ENCODE results near the gene ENTPD6.
"Not testable (repeated sequence)": the region's sequence is repeated elsewhere in the genome, so short reads cannot be mapped to it uniquely, and the experiment has no call there.

ENTPD6 gene

DNA sequence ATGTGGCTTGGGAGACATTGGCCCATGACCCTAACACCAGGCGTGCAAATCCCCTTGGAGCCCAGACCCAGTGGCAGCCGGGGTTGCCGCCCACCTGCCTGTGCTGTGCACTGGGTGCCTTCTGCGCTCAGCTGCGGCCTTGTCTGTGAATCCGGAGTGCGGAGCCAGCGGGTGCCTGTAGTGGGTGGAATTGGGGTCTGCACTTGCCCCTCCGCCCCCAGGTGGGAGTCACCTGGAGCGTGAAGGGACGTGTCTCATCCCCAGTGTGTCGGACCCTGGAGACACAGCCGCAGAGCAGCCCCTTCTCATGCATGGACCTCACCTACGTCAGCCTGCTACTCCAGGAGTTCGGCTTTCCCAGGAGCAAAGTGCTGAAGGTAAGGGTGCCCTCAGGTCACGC, 29.4 kb downstream of the ENTPD6 start:
- DNase-seq = no peak

DNA sequence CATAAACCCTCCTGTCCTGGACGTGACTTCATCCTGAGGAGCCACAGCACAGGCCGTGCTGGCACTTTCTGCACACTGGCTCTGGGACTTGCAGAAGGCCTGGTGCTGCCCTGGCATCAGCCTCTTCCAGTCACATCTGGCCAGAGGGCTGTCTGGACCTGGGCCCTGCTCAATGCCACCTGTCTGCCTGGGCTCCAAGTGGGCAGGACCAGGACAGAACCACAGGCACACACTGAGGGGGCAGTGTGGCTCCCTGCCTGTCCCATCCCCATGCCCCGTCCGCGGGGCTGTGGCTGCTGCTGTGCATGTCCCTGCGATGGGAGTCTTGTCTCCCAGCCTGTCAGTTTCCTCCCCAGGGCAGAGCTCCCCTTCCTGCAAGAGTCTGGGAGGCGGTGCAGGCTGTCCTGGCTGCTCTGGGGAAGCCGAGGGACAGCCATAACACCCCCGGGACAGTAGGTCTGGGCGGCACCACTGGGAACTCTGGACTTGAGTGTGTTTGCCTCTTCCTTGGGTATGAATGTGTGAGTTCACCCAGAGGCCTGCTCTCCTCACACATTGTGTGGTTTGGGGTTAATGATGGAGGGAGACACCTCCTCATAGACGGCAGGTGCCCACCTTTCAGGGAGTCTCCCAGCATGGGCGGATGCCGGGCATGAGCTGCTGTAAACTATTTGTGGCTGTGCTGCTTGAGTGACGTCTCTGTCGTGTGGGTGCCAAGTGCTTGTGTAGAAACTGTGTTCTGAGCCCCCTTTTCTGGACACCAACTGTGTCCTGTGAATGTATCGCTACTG, 30.3 kb downstream of the ENTPD6 start:
- DNase-seq = no peak

DNA sequence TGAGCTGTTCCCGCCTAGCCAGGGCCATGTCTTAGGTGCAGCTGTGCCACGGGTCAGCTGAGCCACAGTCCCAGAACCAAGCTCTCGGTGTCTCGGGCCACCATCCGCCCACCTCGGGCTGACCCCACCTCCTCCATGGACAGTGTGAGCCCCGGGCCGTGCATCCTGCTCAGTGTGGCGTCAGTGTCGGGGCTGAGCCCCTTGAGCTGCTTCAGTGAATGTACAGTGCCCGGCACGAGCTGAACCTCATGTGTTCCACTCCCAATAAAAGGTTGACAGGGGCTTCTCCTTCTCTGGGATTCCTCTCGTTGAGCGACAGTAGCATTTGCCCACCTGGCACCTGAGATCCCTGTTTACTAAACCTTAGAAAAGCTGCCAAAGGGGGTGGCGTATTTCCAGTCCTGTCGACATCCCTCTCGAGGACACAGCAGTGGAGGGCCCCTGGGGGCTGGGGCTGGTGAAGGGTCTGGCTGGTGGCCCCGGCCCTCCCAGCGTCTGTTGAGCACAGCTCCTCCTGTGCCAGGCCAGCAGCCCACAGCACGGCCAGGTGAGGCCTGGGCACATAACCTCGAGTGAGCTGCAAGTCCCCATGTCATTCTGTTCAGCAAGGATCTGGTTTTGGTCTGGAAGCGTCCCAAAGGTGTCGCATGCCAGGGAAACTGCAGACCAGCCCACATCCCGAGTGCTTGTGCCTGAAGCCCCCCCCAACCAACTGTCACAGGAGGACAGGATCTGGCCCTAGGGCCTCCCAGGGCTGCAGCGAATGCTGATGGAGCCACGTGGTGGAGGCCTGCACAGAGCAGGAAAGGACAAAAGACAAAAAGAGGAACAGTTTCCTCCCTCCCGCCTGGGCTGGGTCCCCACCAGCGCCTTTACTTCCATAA, 31.2 kb downstream of the ENTPD6 start:
- peak; percentile 60 to 79 (median 68) for DNase-seq

DNA sequence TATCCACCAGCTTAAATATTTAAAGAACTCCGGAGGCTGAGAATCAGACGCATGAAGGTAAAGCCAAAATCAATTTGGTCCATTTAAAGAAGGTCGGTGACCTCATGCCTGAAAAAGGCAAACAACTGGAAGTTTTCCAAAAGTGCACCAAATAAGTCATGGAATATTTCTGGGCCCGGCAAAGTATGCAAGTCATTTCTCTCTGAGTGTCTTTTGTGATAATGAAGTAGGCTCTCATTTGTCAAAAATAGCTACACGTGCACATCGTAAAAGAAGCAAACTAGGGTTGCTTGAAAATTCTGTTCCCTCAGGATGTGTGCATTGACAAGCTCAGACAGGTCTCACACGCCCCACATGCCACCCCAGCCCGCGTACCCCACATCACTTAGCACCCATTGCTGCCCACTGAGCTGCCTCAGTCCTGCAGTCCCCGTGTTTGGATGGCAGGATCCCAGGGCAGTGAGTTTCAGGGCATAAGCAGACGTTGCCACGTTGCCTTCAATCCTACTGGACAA, 31.9 kb downstream of the ENTPD6 start:
- no peak for DNase-seq

DNA sequence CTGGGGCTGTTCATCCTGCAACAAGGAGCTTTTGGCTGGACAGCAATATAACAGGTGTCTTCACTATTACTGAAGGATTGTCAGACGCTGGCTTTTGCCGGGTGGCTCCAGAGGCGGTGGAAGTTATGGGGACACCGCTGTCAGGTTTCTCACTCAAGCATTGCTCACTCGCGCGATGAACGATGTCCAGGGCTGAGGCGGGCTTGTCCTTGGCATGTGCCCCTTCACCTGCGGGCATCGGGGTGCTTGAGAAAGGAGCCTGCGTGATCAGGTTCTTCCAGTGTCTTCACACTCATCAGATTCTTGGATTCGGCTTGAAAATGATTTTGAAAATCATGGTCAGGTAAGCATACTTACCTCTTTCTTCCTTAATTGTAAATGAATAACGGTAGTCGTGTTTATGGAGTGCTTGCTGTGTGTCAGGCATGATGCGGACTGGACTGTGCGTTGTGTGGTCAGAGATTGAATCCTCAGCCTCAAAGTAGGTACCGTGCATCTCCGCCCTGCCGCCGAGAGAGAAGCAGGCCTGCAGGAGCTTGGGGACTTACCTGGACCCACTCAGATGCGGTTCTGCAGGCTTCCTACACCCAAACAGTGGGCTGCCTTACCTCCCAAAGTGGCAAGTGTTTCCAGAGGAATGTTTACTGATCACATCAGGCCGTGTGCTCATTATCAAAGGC, 34.1 kb downstream of the ENTPD6 start:
- DNase-seq = no peak

DNA sequence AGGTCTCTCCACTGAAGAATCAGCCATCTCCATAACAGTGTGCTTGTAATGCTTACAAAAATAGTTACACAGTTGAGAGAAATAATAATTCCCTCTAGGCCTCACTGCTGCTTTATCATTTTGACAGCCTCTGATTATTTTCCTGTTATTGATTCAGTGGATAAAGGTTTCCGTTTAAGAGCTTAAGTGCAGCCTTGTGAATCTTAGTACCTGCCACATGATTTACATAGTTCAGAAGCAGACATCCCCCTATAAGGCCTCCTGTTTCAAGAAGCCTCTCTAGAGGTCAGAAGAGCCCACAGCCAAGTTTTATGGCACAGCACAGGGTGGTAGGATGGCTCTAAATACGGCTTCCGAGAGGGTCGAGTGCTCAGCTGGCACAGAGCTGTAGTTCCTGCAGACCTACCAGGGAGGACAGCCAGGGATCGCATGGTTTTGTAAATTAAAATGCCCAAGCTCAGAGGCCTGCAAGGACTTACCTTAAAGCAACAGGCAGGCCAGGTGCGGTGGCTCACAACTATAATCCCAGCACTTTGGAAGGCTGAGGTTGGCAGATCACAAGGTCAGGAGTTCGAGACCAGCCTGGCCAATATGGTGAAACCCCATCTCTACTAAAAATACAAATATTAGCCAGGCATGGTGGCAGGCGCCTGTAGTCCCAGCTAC, 34.8 kb downstream of the ENTPD6 start:
- no peak for DNase-seq

DNA sequence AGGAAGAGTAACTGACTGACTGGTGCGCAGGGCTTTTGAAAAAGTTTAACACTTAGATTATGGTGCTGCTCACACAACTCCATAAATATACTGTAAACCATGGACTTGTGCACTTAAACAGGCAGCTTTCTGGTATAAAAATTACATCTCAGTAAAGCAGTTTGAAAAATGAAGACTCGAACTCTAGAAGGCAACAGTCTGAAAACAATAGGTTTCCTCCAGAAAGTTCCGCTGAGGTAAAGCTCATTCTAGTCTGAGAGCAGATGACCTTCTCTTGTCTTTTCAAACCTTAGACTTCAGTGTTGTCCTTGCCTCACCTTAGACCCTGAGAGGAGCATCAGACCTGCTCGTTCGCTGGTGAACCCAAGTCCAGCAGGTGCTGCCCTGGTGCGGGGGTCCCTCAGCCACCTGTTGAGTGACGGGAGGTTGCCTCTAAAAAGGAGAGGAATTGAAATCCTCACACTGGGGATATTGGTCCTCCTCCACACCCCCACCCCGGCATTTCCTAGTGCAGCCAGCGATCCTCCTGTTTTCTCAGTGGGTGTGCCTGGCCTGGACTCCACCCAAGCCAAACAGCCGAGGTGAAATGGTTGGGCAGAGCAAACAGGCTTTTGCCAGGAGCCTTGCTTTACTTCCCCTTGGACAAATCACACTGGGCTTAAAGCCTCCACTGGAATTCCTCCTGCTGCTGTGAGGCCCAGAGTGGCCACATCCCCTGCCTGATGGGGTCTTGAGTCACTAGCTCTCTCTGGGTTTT, 37.7 kb downstream of the ENTPD6 start:
- no peak for DNase-seq

DNA sequence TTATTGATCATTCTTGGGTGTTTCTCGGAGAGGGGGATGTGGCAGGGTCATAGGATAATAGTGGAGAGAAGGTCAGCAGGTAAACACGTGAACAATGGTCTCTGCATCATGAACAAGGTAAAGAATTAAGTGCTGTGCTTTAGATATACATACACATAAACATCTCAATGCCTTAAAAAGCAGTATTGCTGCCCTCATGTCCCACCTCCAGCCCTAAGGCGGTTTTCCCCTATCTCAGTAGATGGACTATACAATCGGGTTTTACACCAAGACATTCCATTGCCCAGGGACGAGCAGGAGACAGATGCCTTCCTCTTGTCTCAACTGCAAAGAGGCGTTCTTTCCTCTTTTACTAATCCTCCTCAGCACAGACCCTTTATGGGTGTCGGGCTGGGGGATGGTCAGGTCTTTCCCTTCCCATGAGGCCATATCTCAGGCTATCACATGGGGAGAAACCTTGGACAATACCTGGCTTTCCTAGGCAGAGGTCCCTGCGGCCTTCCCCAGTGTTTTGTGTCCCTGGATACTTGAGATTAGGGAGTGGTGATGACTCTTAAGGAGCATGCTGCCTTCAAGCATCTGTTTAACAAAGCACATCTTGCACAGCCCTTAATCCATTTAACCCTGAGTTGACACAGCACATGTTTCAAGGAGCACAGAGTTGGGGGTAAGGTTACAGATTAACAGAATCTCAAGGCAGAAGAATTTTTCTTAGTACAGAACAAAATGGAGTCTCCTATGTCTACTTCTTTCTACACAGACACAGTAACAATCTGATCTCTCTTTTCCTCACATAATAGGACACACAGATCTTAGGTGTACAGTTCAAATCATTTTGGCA, 38.7 kb downstream of the ENTPD6 start:
- not testable (repeated sequence) for DNase-seq

DNA sequence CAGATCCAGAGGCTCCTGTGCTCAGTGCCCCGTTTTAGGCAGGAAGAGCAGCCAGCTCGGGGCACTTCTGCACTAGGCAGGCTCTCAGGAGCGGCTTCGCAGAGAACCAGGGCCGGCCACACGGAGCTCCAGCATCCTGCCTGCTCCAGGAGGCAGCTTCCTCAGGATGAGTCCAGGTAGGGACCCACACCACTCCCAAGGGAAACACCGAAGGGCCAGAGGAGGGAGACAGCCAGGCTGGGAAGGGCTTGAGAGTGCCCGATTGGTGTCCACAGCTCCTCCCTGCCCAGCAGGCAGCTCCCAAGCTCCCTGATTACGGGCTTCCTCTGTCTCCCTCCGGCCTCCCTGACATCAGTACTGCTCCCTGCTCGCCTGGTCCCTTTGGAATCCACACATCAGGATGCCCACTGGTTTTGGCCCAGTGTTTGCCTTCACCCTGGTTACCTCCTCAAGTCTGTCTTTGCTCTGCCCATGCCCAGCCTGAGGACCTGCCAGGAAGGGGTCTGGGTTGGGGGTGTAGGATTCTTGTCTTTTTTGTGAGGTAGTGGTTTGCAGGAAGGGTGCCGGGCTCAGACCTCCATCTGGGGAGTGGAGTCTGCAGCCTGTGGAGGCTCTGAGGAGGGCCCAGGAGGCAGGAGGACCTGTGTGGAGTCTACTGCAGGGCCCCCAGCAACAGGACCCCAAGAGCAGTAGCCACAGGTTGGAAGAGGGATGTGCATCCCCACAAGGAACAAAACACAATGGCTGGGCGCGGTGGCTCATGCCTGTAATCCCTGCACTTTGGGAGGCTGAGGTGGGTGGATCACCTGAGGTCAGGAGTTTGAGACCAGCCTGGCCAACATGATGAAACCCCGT, 41.2 kb downstream of the ENTPD6 start:
- DNase-seq = no peak

DNA sequence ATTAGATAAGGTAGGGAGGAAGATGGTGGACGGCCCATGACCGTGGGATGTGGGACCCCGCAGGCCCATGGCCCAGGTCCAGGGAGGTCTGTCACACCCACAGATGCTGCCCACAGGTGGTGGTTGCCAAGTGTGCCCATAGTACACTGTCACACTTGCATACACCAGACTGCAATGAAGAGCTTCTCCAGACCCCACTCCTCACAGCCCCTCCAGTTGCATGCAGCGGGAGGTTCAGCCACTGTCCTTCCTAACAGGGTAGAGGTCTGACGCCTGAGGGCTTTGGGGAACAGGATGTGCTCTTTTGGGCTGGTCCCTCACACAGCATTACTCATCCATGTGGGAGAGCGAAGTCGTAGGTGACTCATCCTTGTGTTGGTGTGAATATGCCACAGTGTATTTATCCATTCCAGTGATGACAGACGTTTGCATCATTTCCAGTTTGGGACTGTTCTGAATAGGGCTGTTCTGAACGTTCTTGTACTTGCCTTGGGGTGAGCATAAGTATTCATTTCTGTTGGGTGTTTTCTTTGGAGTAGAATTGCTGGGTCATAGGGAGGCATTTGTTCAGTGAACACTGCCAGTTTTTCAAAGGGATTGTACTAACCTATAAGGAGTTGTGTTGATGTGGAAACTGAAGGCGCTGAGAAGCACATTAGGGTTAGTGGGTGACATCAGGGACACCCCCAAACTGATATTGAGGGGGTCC, 42.3 kb downstream of the ENTPD6 start:
- DNase-seq = peak; percentile 88 to 97 (median 91)

DNA sequence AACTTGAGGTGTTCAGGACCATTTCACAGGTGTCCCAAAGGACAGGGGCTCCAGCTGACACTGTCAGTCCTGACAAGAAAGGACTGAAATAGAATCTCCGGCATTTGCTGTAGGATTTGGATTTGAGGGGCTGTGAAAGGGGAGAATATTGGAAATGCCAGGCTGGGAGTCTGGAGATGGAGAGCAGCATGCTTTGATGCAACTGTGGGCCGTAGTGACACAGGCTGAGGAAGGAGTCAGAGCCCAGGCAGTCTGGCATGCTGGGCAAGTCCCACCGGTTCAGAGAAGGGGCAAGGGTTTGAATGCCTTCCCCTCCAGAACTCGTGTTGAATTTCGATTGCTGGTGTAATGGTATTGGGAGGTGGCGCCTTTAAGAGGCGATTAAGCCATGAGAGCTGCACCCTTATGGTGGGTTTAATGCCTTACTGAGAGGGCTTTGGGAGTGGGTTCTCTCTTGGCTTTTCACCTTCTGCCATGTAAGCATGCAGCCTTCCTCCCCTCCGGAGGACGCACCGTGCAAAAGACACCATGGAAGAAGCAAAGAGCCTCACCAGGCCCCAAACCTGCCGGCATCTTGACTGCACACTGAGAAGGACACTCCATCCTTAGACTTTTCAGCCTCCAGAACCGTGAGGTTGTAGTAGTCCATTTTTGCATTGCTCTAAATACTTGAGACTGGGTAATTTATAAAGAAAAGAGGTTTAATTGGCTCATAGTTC, 43.0 kb downstream of the ENTPD6 start:
- DNase-seq = no peak

DNA sequence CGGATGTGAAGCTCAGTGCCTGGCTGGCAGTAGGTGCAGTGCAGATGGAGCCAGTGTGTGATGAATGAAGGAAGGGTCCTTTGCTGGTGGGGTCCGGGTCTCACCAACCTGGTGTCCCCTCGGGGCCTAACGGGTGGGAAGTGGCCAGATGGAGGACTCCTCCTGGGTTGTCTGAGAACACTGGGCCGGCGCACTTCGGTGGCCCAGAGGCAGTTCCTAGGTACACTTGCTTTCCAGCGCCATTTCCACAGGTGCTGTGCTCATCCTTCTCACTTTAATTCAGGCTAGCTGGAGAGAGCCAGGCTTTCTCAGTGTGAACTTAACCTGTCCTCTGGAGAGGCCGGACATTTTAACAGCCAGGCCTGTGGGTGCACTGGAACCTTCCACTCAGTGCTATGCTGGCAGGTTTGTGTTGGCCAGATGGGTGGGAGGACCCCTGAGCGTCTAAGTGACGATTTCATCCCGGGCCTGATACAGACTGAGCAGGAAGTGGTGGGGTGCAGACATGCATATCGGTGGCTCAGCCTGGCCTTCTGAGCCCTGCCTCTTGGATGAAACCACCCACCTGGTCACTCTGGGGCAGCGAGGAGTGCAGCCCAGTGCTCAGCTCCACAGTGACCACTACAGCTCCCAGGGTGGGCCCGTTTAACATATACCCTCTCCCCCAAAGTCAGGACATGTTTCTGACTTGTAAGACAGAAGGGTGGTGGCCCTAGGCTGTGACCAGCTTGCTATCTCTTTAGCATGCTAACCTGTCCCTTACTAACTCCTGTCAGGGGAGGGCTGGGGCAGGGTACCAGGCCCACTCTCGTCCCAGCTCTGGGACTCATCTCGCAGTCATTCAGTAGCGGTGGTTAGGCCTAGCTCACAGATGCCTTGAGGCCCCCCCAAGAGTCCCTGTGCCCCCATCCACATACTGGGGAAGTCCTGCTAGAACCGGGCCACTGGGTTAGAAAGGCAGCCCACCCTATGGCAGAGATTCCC, 44.2 kb downstream of the ENTPD6 start:
- peak in 1 of 4 experiments; percentile 9 for DNase-seq

DNA sequence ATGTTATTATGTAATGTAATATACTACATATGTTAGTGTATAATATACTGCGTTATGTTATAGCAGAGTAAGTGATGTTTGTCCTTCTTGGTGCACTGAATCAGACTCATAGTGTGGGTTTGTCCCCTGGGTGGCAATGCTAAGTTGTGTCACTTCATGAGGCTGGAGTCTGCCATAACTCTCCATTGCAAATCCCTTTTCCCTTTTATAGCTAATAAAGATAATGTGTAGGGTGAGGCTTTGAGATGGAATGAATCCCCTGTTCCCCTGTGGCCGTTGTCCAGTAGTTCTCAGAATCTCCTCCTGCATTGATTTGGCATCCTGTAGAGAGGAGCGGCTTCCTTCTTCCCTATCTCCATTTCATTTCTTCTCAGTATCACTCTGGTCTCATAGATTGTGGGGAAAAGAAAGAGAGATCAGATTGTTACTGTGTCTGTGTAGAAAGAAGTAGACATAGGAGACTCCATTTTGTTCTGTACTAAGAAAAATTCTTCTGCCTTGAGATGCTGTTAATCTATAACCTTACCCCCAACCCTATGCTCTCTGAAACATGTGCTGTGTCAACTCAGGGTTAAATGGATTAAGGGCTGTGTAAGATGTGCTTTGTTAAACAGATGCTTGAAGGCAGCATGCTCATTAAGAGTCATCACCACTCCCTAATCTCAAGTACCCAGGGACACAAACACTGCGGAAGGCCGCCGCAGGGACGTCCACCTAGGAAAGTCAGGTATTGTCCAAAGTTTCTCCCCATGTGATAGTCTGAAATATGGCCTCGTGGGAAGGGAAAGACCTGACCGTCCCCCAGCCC, 45.5 kb downstream of the ENTPD6 start:
- DNase-seq = not testable (repeated sequence)

DNA sequence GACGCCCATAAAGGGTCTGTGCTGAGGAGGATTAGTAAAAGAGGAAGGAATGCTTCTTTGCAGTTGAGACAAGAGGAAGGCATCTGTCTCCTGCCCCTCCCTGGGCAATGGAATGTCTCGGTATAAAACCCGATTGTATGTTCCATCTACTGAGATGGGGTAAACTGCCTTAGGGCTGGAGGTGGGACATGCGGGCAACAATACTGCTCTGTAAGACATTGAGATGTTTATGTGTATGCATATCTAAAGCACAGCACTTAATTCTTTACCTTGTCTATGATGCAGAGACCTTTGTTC, 46.1 kb downstream of the ENTPD6 start:
- not testable (repeated sequence) for DNase-seq

DNA sequence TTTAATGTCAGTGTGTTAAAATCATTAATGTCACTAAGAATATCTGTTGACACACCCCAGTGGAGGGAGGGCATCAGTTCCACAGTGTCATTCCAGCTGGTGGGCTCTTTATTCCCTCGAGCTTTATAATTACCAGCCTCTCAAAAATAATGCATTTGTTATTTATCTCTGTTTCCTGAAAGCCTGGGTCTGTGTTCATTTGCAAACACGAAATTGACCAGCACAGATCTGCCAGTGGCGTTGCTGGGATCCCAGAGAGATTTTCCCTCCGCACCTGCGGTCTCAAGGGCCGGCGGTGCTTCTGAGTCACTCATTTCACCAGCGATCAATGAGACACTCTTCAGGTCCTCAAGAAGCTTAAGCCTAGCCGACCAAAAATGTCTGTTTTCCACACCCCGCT, 46.7 kb downstream of the ENTPD6 start:
- DNase-seq = no peak

DNA sequence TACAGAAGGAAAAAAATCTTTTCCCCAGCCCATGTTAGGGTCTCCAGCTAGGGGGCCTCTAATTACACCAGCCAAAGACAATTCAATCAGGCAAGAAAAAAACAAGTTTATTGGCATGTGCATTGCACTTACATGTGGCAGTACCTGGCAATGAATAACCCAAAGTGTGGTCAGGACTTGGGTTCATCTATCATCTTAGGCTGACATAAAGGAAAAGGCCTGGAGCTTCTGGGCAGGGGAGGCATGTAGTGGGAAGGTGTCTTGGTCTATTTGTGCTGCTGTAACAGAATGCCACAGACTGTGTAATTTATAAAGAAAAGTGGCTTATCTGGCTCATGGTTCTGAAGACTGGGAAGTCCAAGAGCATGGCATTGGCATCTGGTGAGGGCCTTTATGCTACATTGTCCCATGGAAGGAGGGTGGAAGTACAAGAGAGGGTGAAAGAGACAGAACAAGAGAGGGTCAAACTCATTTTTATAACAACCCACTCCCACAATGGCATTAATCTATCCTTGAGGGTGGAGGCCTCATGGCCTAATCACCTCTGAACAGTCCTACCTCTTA, 48.0 kb downstream of the ENTPD6 start:
- DNase-seq = no peak

All from suppressor macrophage (primary cell).